ACC112 (cell line): ENCODE measurements around the gene CTNNBL1.

Experiments
- H2AFZ ChIP-seq: fragments of 200-600 bp; sonication (generic); one replicate; pipeline ENCODE4 v1.6.0; 2017; ENCODE audit warnings: antibody characterized with exemption, low read length; ENCODE audit not compliant: unreplicated experiment
- H3K27ac ChIP-seq: fragments of 200-600 bp; sonication (generic); 2 replicates; pipeline ENCODE4 v1.5.1; 2014; ENCODE audit warnings: low read depth, mild to moderate bottlenecking, antibody characterized with exemption, low read length, moderate library complexity
- H3K27me3 ChIP-seq: fragments of 200-600 bp; sonication (generic); 2 replicates; pipeline ENCODE4 v1.6.1; 2014; ENCODE audit warnings: mild to moderate bottlenecking, antibody characterized with exemption, low read length, moderate library complexity, mixed read lengths; ENCODE audit not compliant: insufficient read depth
- H3K36me3 ChIP-seq: fragments of 200-600 bp; sonication (generic); 2 replicates; pipeline ENCODE4 v1.6.1; 2016; ENCODE audit warnings: mild to moderate bottlenecking, antibody characterized with exemption, low read length, moderate library complexity, mixed read lengths; ENCODE audit not compliant: insufficient read depth
- H3K4me1 ChIP-seq: fragments of 200-600 bp; sonication (generic); one replicate; pipeline ENCODE4 v1.6.1; 2016; ENCODE audit warnings: low read length, mixed read lengths; ENCODE audit not compliant: insufficient read depth, unreplicated experiment, control insufficient read depth
- H3K4me3 ChIP-seq: fragments of 200-600 bp; sonication (generic); 2 replicates; pipeline ENCODE4 v1.5.1; 2014; ENCODE audit warnings: mild to moderate bottlenecking, low read depth, low read length
- H3K79me2 ChIP-seq: fragments of 200-600 bp; sonication (generic); one replicate; pipeline ENCODE4 v1.6.0; 2016; ENCODE audit warnings: low read length; ENCODE audit not compliant: control insufficient read depth, unreplicated experiment, insufficient read depth

The CTNNBL1 gene

GRCh38 chr20:37878835-37879599, 185.2 kb downstream of the CTNNBL1 start:
- H2AFZ ChIP-seq: no peak overlapping the region
- no peaks in the 10 kb centered on the region for H3K4me1 ChIP-seq
- H3K27me3 ChIP-seq: no peaks in the 10 kb centered on the region
- no peak overlapping the region for H3K4me3 ChIP-seq
- H3K79me2 ChIP-seq: no peaks in the 10 kb centered on the region
- no peaks in the 10 kb centered on the region for H3K36me3 ChIP-seq
- H3K27ac ChIP-seq: no peak overlapping the region

- H3K27ac ChIP-seq: no peak overlapping the region
- H3K27me3 ChIP-seq: no peaks in the 10 kb centered on the region
- H2AFZ ChIP-seq: no peak overlapping the region
- H3K79me2 ChIP-seq: no peaks in the 10 kb centered on the region
- H3K4me1 ChIP-seq: no peaks in the 10 kb centered on the region
- no peak overlapping the region for H3K4me3 ChIP-seq
- no peaks in the 10 kb centered on the region for H3K36me3 ChIP-seq
Observed at GRCh38 chr20:37879843-37880242, 186.0 kb downstream of the CTNNBL1 start.

GRCh38 chr20:37880726-37881591, 187.1 kb downstream of the CTNNBL1 start:
- Histone ChIP-seq H3K4me3 (no peak overlapping the region), H3K27me3 (no peaks in the 10 kb centered on the region), H3K79me2 (no peaks in the 10 kb centered on the region), H3K27ac (no peak overlapping the region), H3K36me3 (no peaks in the 10 kb centered on the region), H3K4me1 (no peaks in the 10 kb centered on the region), H2AFZ (no peak overlapping the region)

GRCh38 chr20:37881601-37882343, 187.9 kb downstream of the CTNNBL1 start:
- Histone ChIP-seq H3K27me3 (no peaks in the 10 kb centered on the region), H3K4me3 (no peak overlapping the region), H3K36me3 (no peaks in the 10 kb centered on the region), H2AFZ (no peak overlapping the region), H3K27ac (no peak overlapping the region), H3K79me2 (no peaks in the 10 kb centered on the region), H3K4me1 (no peaks in the 10 kb centered on the region)

GRCh38 chr20:37882961-37883712, 189.3 kb downstream of the CTNNBL1 start:
- H2AFZ ChIP-seq: no peak overlapping the region
- no peaks in the 10 kb centered on the region for H3K4me1 ChIP-seq
- H3K79me2 ChIP-seq: no peaks in the 10 kb centered on the region
- H3K27ac ChIP-seq: no peak overlapping the region
- H3K27me3 ChIP-seq: no peaks in the 10 kb centered on the region
- no peak overlapping the region for H3K4me3 ChIP-seq
- no peaks in the 10 kb centered on the region for H3K36me3 ChIP-seq

GRCh38 chr20:37885042-37885441, 191.2 kb downstream of the CTNNBL1 start:
- Histone ChIP-seq H3K4me1 (no peaks in the 10 kb centered on the region), H3K79me2 (no peaks in the 10 kb centered on the region), H2AFZ (no peak overlapping the region), H3K27me3 (no peaks in the 10 kb centered on the region), H3K27ac (no peak overlapping the region), H3K4me3 (no peak overlapping the region), H3K36me3 (no peaks in the 10 kb centered on the region)

GRCh38 chr20:37885593-37886503, 192.0 kb downstream of the CTNNBL1 start:
- Histone ChIP-seq H3K4me1 (no peaks in the 10 kb centered on the region), H3K27ac (no peak overlapping the region), H3K36me3 (no peaks in the 10 kb centered on the region), H3K4me3 (no peak overlapping the region), H3K79me2 (no peaks in the 10 kb centered on the region), H2AFZ (no peak overlapping the region), H3K27me3 (no peaks in the 10 kb centered on the region)

GRCh38 chr20:37886851-37887297, 193.0 kb downstream of the CTNNBL1 start:
- no peak overlapping the region for H3K27ac ChIP-seq
- H3K27me3 ChIP-seq: no peaks in the 10 kb centered on the region
- no peaks in the 10 kb centered on the region for H3K4me1 ChIP-seq
- H3K36me3 ChIP-seq: no peaks in the 10 kb centered on the region
- no peaks in the 10 kb centered on the region for H3K79me2 ChIP-seq
- H3K4me3 ChIP-seq: no peak overlapping the region
- no peak overlapping the region for H2AFZ ChIP-seq

- Histone ChIP-seq H3K36me3 (no peaks in the 10 kb centered on the region), H3K4me3 (no peak overlapping the region), H3K4me1 (no peaks in the 10 kb centered on the region), H2AFZ (no peak overlapping the region), H3K79me2 (no peaks in the 10 kb centered on the region), H3K27ac (no peak overlapping the region), H3K27me3 (no peaks in the 10 kb centered on the region)
Observed at GRCh38 chr20:37888641-37889040, 194.8 kb downstream of the CTNNBL1 start.
